Measurements from ENCODE around the gene IDI1. TPM values are rescaled to one million over a fixed set of nuclear protein-coding genes. Genes with fewer than 3 reads are reported as not detected.

IDI1 gene
- total and polyA plus RNA-seq, 2 of the 13 experiments (the other 11 are each of a cell fraction or from before 2014, with no cell fraction given), result 44.4 to 145 TPM

- TF ChIP-seq ATF5 (CRISPR knock-in tag; IDR thresholded peaks at IDR 0.05; ENCODE audit: low read depth), result no peak
- TF ChIP-seq ZNF512 (CRISPR knock-in tag; IDR thresholded peaks at IDR 0.05), result no peak
- no peak for TF ChIP-seq CENPX (CRISPR knock-in tag; IDR thresholded peaks at IDR 0.05)
- no peak for TF ChIP-seq KLF12 (CRISPR knock-in tag; IDR thresholded peaks at IDR 0.05; ENCODE audit: borderline replicate concordance)
- TF ChIP-seq POGZ (CRISPR knock-in tag; IDR thresholded peaks at IDR 0.05), result no peak
- TF ChIP-seq ZNF335 (CRISPR knock-in tag; IDR thresholded peaks at IDR 0.05), result no peak
- TF ChIP-seq ZNF275 (CRISPR knock-in tag; IDR thresholded peaks at IDR 0.05; ENCODE audit: borderline replicate concordance), result no peak; the same call in 1 of the 2 replicates
- TF ChIP-seq REXO4 (CRISPR knock-in tag; IDR thresholded peaks at IDR 0.05; ENCODE audit: borderline replicate concordance), result no peak
- TF ChIP-seq ZBTB40 (IDR thresholded peaks at IDR 0.05), result no peak
- TF ChIP-seq ZBTB40 (CRISPR knock-in tag; IDR thresholded peaks at IDR 0.05), result no peak
- TF ChIP-seq DZIP1 (CRISPR knock-in tag; IDR thresholded peaks at IDR 0.05), result no peak
- no peak for TF ChIP-seq HNRNPK (IDR thresholded peaks at IDR 0.05; ENCODE audit: low read depth, low read length, poor library complexity, severe bottlenecking)
- TF ChIP-seq SOX6 (IDR thresholded peaks at IDR 0.05), result no peak
- TF ChIP-seq SOX6 (CRISPR knock-in tag; IDR thresholded peaks at IDR 0.05), result no peak
Measured at GRCh38 chr10:1049425-1049958, 573 bp upstream of the IDI1 start (continued).
